MM.1S (cell line): ENCODE results near the gene XPO1.

Source experiments
- DNase-seq: peaks from one replicate; pipeline ENCODE4 v3.0.0-alpha.2; 2015
- H2AFZ ChIP-seq: fragments of 300-600 bp; sonication (generic); 2 replicates; pipeline ENCODE4 v1.6.0; 2016; ENCODE audit warnings: antibody characterized with exemption, low read length
- H3F3A ChIP-seq: fragments of 300-600 bp; sonication (generic); 2 replicates; pipeline ENCODE4 v1.6.1; 2016; ENCODE audit warnings: mild to moderate bottlenecking, antibody characterized with exemption, low read length, moderate library complexity, mixed read lengths; ENCODE audit not compliant: insufficient read depth
- H3K27ac ChIP-seq: fragments of 300-600 bp; sonication (generic); 2 replicates; pipeline ENCODE4 v1.5.1; 2016; ENCODE audit warnings: mild to moderate bottlenecking, low read length
- H3K27me3 ChIP-seq: fragments of 300-600 bp; sonication (generic); replicated peaks from 2 replicates; pipeline ENCODE4 v1.6.0; 2016; ENCODE audit warnings: low read length; ENCODE audit not compliant: insufficient read depth
- H3K36me3 ChIP-seq: fragments of 300-600 bp; sonication (generic); replicated peaks from 2 replicates; pipeline ENCODE4 v1.6.1; 2016; ENCODE audit warnings: mild to moderate bottlenecking, low read length, mixed read lengths; ENCODE audit not compliant: insufficient read depth
- H3K4me1 ChIP-seq: fragments of 300-600 bp; sonication (generic); 2 replicates; pipeline ENCODE4 v1.6.1; 2016; ENCODE audit warnings: low read length, mixed read lengths
- H3K4me2 ChIP-seq: fragments of 300-600 bp; sonication (generic); 2 replicates; pipeline ENCODE4 v1.6.0; 2016; ENCODE audit warnings: low read depth, low read length
- H3K4me3 ChIP-seq: fragments of 300-600 bp; sonication (generic); 2 replicates; pipeline ENCODE4 v1.5.1; 2016; ENCODE audit warnings: low read length, mixed read lengths
- H3K79me2 ChIP-seq: fragments of 300-600 bp; sonication (generic); 2 replicates; pipeline ENCODE4 v1.6.1; 2016; ENCODE audit warnings: mixed run types, low read length, mixed read lengths
- H3K9ac ChIP-seq: fragments of 300-600 bp; sonication (generic); 2 replicates; pipeline ENCODE4 v1.6.1; 2016; ENCODE audit warnings: low read length, mixed read lengths
- H3K9me2 ChIP-seq: fragments of 300-600 bp; sonication (generic); replicated peaks from 2 replicates; pipeline ENCODE4 v1.6.1; 2016; ENCODE audit warnings: mild to moderate bottlenecking, low read length, mixed read lengths; ENCODE audit not compliant: insufficient read depth
- H3K9me3 ChIP-seq: fragments of 300-600 bp; sonication (generic); replicated peaks from 2 replicates; pipeline ENCODE4 v1.6.1; 2016; ENCODE audit warnings: mild to moderate bottlenecking, low read length, mixed read lengths; ENCODE audit not compliant: insufficient read depth
- H4K20me1 ChIP-seq: fragments of 300-600 bp; sonication (generic); 2 replicates; pipeline ENCODE4 v1.6.1; 2016; ENCODE audit warnings: mild to moderate bottlenecking, low read length, moderate library complexity, mixed read lengths; ENCODE audit not compliant: insufficient read depth
- CTCF ChIP-seq: fragments of 300-600 bp; sonication (generic); IDR thresholded peaks from 2 replicates; pipeline ENCODE4 v1.5.1; 2016; ENCODE audit warnings: antibody characterized with exemption, low read length, mixed read lengths
- EZH2 ChIP-seq: fragments of 300-600 bp; sonication (generic); optimal IDR thresholded peaks from 2 replicates; pipeline ENCODE3; 2017; ENCODE audit warnings: low read depth, mild to moderate bottlenecking, antibody characterized with exemption, low read length, mixed read lengths
- EZH2phosphoT487 ChIP-seq: fragments of 300-600 bp; sonication (generic); IDR thresholded peaks from 2 replicates; pipeline ENCODE4 v1.6.1; 2018; ENCODE audit warnings: antibody characterized with exemption, low read length

The XPO1 gene

DNA sequence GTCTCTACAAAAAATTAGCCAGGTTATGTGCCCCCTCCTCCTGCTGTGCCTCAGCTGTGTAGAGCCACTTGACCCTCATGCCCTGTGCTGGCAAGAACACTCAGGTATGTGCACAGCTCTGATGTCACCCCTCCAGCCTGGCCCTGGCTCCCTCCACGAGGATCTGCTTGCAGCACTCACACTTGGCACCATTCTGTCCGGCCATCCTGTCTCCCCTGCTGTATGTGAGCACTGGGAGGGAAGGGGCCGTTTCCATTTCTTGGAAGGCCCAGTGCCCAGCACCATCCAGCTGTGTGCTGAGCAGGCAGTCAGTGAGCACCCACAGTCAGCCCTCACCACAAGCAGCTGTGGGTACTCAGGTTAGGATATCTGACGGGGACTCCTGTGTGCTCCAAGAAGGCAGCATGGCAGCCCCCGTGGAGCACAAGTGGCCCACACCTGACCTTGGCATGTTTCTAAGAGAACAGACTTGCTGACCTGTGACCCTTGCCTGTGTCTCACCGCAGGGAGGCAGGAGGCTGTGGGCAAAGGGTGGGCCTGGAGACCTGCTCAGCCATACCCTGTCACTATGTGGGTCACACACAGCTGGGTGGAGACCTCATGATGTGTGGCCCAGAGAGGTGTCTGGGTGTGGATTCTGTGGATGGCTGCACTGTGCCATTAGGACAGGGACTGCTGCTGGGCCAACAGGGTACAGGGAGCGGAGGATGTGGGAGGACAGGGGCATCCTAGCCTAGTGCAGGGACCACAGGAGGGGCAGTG is 98.7 kb downstream of the XPO1 start:
- no peak overlapping the region for H3K4me3 ChIP-seq
- no peaks in the 10 kb centered on the region for H3K27me3 ChIP-seq
- H3K27ac ChIP-seq, result no peak overlapping the region
- no peak overlapping the region for H3K9ac ChIP-seq
- H3K9me3 ChIP-seq, result no peaks in the 10 kb centered on the region
- H2AFZ ChIP-seq, result no peak overlapping the region
- peaks cover 7% of the 10 kb centered on the region for H3F3A ChIP-seq
- no peaks in the 10 kb centered on the region; the same call in 1 of the 2 replicates for H3K36me3 ChIP-seq
- H4K20me1 ChIP-seq, result peaks cover 22% of the 10 kb centered on the region
- H3K9me2 ChIP-seq, result no peaks in the 10 kb centered on the region
- H3K4me1 ChIP-seq, result peaks cover 13% of the 10 kb centered on the region
- no peak for DNase-seq
- H3K4me2 ChIP-seq, result no peak overlapping the region
- TF ChIP-seq CTCF (no peak), EZH2 (no peak), EZH2phosphoT487 (no peak)
- H3K79me2 ChIP-seq, result peaks cover 98% of the 10 kb centered on the region

GRCh38 chr2:61438670-61439069 is 99.5 kb downstream of the XPO1 start:
- peaks cover 7% of the 10 kb centered on the region for H3K4me1 ChIP-seq
- H3K36me3 ChIP-seq, result no peaks in the 10 kb centered on the region
- no peaks in the 10 kb centered on the region for H3K9me2 ChIP-seq
- no peak for DNase-seq
- no peak overlapping the region for H3K27ac ChIP-seq
- H3K9ac ChIP-seq, result no peak overlapping the region
- no peak overlapping the region for H2AFZ ChIP-seq
- no peak overlapping the region for H3K4me2 ChIP-seq
- peaks cover 29% of the 10 kb centered on the region for H4K20me1 ChIP-seq
- H3K79me2 ChIP-seq, result peaks cover 98% of the 10 kb centered on the region
- no peak overlapping the region for H3K4me3 ChIP-seq
- H3F3A ChIP-seq, result no peaks in the 10 kb centered on the region
- no peak for TF ChIP-seq EZH2phosphoT487
- TF ChIP-seq CTCF, result no peak
- no peak for TF ChIP-seq EZH2
- no peaks in the 10 kb centered on the region for H3K9me3 ChIP-seq
- H3K27me3 ChIP-seq, result no peaks in the 10 kb centered on the region

GRCh38 chr2:61437170-61437569 is 101.0 kb downstream of the XPO1 start:
- Histone ChIP-seq H3K27me3 (no peaks in the 10 kb centered on the region), H3K4me2 (no peak overlapping the region), H3K36me3 (no peaks in the 10 kb centered on the region), H3K9me3 (no peaks in the 10 kb centered on the region), H2AFZ (no peak overlapping the region), H3K9ac (no peak overlapping the region), H3K79me2 (peaks cover 98% of the 10 kb centered on the region), H3K4me3 (no peak overlapping the region), H3K4me1 (0 out of 2 replicates have a peak, but pooled peaks cover 4% of the 10 kb centered on the region), H3K9me2 (no peaks in the 10 kb centered on the region), H3F3A (no peaks in the 10 kb centered on the region), H3K27ac (no peak overlapping the region), H4K20me1 (peaks cover 42% of the 10 kb centered on the region)
- no peak for DNase-seq
- no peak for TF ChIP-seq CTCF
- TF ChIP-seq EZH2, result no peak
- no peak for TF ChIP-seq EZH2phosphoT487
